ENCODE data around the gene RAB5A.
"Not testable (repeated sequence)": the region's sequence is repeated elsewhere in the genome, so short reads cannot be mapped to it uniquely, and the experiment has no call there.

Gene RAB5A

DNA sequence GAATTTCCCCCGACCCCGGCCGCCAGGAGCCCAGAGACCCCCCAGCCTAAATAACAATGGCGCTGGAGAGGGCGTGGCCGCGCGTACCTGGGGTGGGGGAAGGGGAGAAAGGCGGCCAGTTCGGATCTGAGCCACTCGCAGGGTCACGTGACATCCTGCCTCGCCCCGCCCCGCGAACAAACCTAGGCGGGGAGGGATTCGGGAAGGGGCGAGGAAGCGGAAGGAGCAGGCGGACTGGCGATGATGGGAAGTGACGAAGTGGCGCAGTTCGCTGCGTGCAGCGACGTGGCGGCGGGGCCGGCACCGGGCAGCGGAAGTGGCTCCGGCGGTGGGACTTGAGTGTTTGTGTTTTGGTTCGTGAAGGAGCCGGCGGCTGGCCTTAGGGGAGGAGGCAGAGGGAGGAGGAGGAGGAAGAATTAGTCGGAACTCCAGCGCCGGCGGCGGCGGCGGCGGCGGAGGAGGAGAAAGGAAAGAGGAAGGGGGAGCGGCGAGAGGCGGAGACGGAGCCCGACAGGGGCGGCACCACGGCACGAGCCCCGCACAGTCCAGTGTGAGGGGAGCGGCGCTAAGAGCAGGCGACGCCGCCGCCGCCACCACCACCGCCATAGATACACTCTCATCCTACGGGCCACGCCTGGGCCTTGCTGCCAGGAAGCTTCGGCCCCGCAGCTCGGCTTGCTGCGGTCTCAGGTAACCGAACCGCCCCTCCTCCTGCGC lies at the start of gene RAB5A:
TSS of gene RAB5A (plus strand) at position 266 of the 717 bp plus-strand sequence. CDS start 3,802 bp downstream, outside the sequence.
- DNase-seq, result peak; percentile 96

DNA sequence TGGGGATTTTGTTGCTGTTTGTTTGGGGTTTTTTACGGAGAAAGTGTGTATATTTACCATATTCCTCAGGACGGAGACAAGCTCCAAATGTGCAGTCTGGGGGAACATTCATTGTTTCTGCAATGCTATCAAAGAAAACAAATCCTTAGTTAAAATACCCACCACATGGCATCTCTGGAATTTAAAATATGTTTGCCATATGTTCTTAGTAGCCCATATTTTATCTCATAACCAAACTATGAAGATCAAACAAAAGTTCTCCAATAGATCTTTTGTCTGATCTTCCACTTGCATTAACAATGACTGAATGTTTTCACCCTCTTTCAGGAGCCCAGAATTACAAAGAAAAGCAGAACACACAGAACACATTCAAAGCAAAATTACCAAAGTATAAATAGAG lies 48.2 kb upstream of the RAB5A start:
- no peak for DNase-seq

DNA sequence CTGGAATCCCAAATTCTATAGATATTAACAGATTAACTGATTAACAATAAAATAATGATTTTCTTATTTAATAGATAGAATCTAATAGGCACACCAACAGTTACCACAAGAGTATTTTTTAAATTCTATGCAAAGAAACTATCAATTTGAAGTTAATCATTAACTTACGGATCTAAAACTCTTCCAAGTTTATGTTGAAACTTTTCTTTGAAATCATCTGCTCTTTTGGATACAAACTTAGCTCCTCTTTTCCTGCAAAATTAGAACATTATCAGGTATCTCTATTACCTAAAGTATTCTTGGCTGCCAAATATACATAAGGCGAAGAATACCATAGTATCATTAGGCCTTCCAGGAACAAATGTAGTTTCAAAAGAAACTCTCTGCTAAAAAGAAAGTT lies 47.6 kb upstream of the RAB5A start:
- DNase-seq, result no peak

- not testable (repeated sequence) for DNase-seq
Observed at GRCh38 chr3:19899833-19900232, 47.1 kb upstream of the RAB5A start.

- DNase-seq, result no peak
Observed at GRCh38 chr3:19901337-19901736, 45.6 kb upstream of the RAB5A start.

GRCh38 chr3:19901918-19902317 lies 45.0 kb upstream of the RAB5A start:
- no peak for DNase-seq

- DNase-seq, result no peak
Observed at GRCh38 chr3:19903649-19904048, 43.2 kb upstream of the RAB5A start.

- DNase-seq, result no peak
Observed at GRCh38 chr3:19907523-19907922, 39.4 kb upstream of the RAB5A start.

DNA sequence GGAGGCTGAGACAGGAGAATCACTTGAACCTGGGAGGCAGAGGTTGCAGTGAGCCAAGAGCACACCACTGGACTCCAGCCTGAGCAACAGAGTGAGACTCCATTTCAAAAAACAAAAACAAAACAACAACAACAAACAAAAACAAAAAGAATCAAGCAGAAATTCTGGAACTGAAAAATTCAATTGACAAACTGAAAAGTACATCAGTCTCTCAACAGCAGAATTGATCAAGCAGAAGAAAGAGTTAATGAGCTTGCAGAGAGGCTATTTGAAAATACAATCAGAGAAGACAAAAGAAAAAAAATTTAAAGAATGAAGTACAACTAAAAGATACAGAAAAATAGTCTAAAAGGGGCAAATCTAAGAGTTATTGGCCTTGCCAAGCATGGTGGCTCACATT lies 35.4 kb upstream of the RAB5A start:
- DNase-seq, result no peak

- DNase-seq, result no peak
Observed at GRCh38 chr3:19917167-19917566, 29.7 kb upstream of the RAB5A start.

DNA sequence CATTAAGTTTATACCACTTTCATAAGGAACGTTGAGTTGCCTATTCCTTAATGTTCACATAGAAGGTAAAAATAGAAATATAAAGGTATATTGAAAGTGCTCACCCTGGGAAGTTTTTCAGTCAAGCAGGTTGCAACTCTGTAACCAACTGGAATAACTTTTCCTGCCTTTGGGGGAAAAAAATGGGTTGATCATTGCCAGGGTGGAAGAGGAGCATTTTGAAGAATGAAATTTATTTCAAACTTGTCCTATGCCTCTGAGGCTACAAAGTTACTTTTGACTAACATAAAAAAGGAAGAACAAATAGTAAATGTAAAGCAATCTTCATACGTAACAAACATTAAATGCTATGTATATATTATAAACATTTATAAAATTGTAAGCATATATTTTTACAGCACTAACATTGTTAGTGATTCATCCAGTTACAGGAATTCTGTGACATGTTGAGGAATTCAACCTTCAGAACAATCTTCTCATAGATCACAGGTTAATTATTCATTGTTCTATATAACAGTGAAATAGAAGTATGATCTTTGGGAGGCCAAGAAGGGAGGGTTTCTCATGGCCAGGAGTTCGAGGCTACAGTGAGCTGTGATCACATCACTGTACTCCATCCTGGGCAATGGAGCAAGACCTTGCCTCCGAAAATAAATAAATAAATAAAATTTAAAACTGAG lies 26.4 kb upstream of the RAB5A start:
- no peak for DNase-seq

DNA sequence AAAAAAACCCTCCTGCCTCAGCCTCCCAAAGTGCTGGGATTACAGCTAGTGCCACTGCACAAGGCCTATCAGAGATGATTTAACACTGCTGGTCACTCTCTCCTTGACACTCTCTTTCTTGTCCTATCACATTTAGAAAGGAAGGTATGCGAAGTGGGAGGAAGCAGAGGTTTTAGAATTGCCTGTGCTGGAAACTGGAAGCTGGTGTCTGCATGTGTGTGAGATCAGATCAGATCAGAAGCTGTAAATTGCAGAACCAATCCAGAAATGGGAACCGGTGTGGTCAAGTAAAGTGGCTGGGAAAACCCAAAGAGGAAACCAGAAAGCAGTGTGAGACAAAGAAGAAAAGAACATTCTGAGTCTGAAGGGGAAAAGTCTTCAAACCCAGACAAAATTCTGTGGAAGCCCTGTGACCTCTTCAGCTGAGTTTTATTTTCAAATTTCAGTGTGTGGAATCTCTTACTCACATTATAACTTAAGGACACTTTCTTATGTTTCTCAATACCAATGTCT lies 15.7 kb upstream of the RAB5A start:
- no peak for DNase-seq

- DNase-seq, result no peak
Observed at GRCh38 chr3:19931767-19932188, 15.1 kb upstream of the RAB5A start.

- no peak for DNase-seq
Observed at GRCh38 chr3:19932422-19932821, 14.5 kb upstream of the RAB5A start.

DNA sequence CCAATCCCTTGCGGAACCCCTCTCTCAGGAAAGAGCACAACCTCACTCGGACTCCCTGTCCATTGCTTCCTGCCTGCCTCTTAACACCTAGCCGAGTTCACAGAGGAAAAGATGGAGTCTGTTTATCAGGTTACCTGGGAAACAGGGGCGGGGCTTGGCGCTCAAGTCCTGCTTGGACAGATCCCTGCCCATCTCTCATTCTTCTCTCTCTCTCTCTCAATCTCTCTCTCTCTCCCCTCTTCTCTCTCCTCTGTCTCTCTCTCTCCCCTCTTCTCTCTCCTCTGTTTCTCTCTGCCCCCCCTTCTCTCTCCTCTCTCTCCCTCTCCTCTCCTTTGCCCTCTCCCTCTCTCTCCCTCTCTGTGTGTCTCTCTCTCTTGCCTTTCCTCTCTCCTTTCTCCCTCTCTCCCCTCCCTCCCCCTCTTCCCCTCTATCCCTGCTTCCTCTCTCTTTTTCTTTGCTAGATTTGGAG lies 12.8 kb upstream of the RAB5A start, which contains the start of gene EFHB:
TSS of gene EFHB (minus strand) at position 120 of the 469 bp plus-strand sequence. CDS start 199 bp downstream, outside the sequence.
- DNase-seq, result peak; percentile 62

- no peak for DNase-seq
Observed at GRCh38 chr3:19937459-19938294, 9.2 kb upstream of the RAB5A start.

GRCh38 chr3:19938295-19938627 lies 8.6 kb upstream of the RAB5A start:
- no peak for DNase-seq

GRCh38 chr3:19940643-19941042 lies 6.3 kb upstream of the RAB5A start:
- DNase-seq, result no peak

- no peak for DNase-seq
Observed at GRCh38 chr3:19945534-19945933, 1.4 kb upstream of the RAB5A start.

GRCh38 chr3:19945969-19946831 lies 697 bp upstream of the RAB5A start:
- peak; percentile 50 for DNase-seq

DNA sequence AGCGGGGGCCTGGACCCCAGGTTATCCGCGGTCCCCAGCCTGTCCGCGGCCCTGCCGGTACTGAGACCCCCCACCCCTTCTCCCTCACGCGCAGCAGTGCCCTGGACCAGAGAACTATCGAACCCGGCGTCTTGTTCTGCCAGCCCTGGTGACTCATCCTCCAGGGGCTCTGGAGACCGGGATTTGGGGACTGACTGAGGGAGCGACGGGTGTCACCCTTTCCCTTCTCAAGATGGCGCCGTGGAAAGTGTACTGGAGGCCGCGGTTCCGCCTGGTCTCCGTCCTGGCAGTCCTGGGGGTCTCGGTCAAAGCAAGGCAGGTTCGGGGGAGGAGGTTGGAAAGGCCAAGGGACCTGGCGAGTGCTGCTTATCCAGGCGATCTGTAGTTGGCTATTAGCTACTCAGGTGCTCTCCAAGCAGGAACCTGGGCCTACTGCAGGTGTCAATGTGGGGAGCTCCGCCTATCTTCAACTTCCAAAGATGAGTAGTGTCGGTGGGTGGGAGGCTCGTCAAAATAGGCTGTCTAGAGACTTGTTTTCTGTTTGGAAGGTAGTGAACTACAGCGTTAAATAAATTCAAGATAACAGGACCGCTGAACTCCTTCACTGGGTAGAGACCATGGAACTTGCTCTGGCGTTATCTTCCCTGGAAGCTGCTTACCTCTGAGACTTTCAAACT lies 790 bp downstream of the RAB5A start:
- DNase-seq, result peak; percentile 25

GRCh38 chr3:19948226-19948591 lies 1.3 kb downstream of the RAB5A start:
- no peak for DNase-seq

Data from NCI-H345 (cell line).